Esophagus muscularis mucosa (tissue), 4 donors: ENCODE measurements around the gene JARID2. TPM values are rescaled to one million over a fixed set of nuclear protein-coding genes. Genes with fewer than 3 reads are reported as not detected.

Source experiments
- DNase-seq: peaks from one replicate; pipeline ENCODE4 v3.0.0-alpha.2; 2017; ENCODE audit errors: extremely low spot score
- H3K27ac ChIP-seq, 4 donors: fragments of 200-600 bp; sonication (generic); replicated peaks in 1 of 4; 1 replicate in 3 of 4; 2 replicates in 1 of 4; pipeline ENCODE4 v1.5.1; 2016 to 2019; ENCODE audit warnings: mild to moderate bottlenecking in 1 of 4
- H3K27me3 ChIP-seq, 4 donors: fragments of 200-600 bp; sonication (generic); one replicate each; pipeline versions ENCODE4 v1.5.1 to v1.6.0; 2016 to 2019
- H3K36me3 ChIP-seq, 4 donors: fragments of 200-600 bp; sonication (generic); one replicate each; pipeline ENCODE4 v1.5.1; 2016 to 2019
- H3K4me1 ChIP-seq, 4 donors: fragments of 200-600 bp; sonication (generic); one replicate each; pipeline ENCODE4 v1.5.1; 2016 to 2019
- H3K4me3 ChIP-seq, 4 donors: fragments of 200-600 bp; sonication (generic); 1 replicate in 2 of 4; 2 replicates in 2 of 4; pipeline ENCODE4 v1.5.1; 2016 to 2019; ENCODE audit warnings: mild to moderate bottlenecking in 4 of 4, moderate library complexity in 1 of 4
- H3K9me3 ChIP-seq, 4 donors: fragments of 200-600 bp; sonication (generic); 1 replicate in 3 of 4; 2 replicates in 1 of 4; pipeline ENCODE4 v1.5.1; 2016 to 2019
- EP300 ChIP-seq: sonication (generic); formaldehyde crosslinking; IDR thresholded peaks from one replicate; pipeline ENCODE4 v1.6.1; 2017; ENCODE audit warnings: antibody characterized with exemption
- POLR2A ChIP-seq: fragments of 450-650 bp; IDR thresholded peaks from one replicate; pipeline ENCODE4 v1.6.1; 2017; ENCODE audit warnings: antibody characterized with exemption, moderate library complexity, mild to moderate bottlenecking, low read depth
- POLR2AphosphoS5 ChIP-seq, 2 donors: sonication (generic); formaldehyde crosslinking; IDR thresholded peaks; one replicate each; pipeline ENCODE4 v1.6.1; 2017; ENCODE audit warnings: antibody characterized with exemption in 2 of 2
- WGBS: methylation state at CpG from one replicate; pipeline ENCODE4 v1.1.5; 2018; 5-methylcytosine and 5-hydroxymethylcytosine counted together
- intact Hi-C: fragments of 100-400 bp; cut with DNase I; formaldehyde crosslinking; loops from one replicate; pipeline ENCODE4 v1.15.1; 2023
- total RNA-seq, 4 donors: library from RNA; depleted of rRNA; stranded (reverse); fragments of >200 nt; gene quantifications; one replicate each; pipeline versions ENCODE4 v1.1.0 to v1.2.1, GENCODE V29; 2016
- TF ChIP-seq, protein P1 (sequence below), 3 experiments: fragments of 200-600 bp in 2 of 3; fragments of 450-650 bp in 1 of 3; sonication (generic) in 2 of 3; IDR thresholded peaks; one replicate each; pipeline ENCODE4 v1.5.1; 2017 to 2019; ENCODE audit warnings: antibody characterized with exemption in 3 of 3, mild to moderate bottlenecking in 2 of 3, moderate library complexity in 1 of 3

The JARID2 gene
- total RNA-seq, 4 donors from 2014 or later, result 5.8 to 10.4 (median 8.1) TPM

GRCh38 chr6:15344831-15345230 lies 99.0 kb downstream of the JARID2 start:
- H3K36me3 ChIP-seq, result no peaks in the 10 kb centered on the region
- no peak for DNase-seq
- TF ChIP-seq EP300 (no peak), POLR2AphosphoS5 (IDR thresholded peaks at IDR 0.05) (no peak), POLR2A (no peak)
- TF ChIP-seq, protein P1, sequence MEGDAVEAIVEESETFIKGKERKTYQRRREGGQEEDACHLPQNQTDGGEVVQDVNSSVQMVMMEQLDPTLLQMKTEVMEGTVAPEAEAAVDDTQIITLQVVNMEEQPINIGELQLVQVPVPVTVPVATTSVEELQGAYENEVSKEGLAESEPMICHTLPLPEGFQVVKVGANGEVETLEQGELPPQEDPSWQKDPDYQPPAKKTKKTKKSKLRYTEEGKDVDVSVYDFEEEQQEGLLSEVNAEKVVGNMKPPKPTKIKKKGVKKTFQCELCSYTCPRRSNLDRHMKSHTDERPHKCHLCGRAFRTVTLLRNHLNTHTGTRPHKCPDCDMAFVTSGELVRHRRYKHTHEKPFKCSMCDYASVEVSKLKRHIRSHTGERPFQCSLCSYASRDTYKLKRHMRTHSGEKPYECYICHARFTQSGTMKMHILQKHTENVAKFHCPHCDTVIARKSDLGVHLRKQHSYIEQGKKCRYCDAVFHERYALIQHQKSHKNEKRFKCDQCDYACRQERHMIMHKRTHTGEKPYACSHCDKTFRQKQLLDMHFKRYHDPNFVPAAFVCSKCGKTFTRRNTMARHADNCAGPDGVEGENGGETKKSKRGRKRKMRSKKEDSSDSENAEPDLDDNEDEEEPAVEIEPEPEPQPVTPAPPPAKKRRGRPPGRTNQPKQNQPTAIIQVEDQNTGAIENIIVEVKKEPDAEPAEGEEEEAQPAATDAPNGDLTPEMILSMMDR (IDR thresholded peaks at IDR 0.05), result no peak
- no peaks in the 10 kb centered on the region for H3K27me3 ChIP-seq
- H3K4me3 ChIP-seq, result no peak overlapping the region
- H3K9me3 ChIP-seq, result no peaks in the 10 kb centered on the region
- no peak overlapping the region for H3K27ac ChIP-seq
- WGBS, result 61% methylated on average over 2 of the region's 2 CpGs
- intact Hi-C loops, result no loop called here
- peaks cover 10 to 31% (median 25%) of the 10 kb centered on the region in 4 donors for H3K4me1 ChIP-seq

- H3K9me3 ChIP-seq, result no peaks in the 10 kb centered on the region
- H3K4me1 ChIP-seq, result peaks cover 12 to 32% (median 24%) of the 10 kb centered on the region in 4 donors
- no peak for DNase-seq
- 84% methylated on average over 5 of the region's 5 CpGs for WGBS
- no peak overlapping the region for H3K4me3 ChIP-seq
- no peaks in the 10 kb centered on the region for H3K27me3 ChIP-seq
- TF ChIP-seq POLR2A (no peak), EP300 (no peak), POLR2AphosphoS5 (IDR thresholded peaks at IDR 0.05) (no peak)
- TF ChIP-seq, protein P1 (IDR thresholded peaks at IDR 0.05), result no peak
- no peaks in the 10 kb centered on the region for H3K36me3 ChIP-seq
- H3K27ac ChIP-seq, result no peak overlapping the region
- intact Hi-C loops, result no loop called here
Measured at GRCh38 chr6:15346315-15346714, 100.4 kb downstream of the JARID2 start.

DNA sequence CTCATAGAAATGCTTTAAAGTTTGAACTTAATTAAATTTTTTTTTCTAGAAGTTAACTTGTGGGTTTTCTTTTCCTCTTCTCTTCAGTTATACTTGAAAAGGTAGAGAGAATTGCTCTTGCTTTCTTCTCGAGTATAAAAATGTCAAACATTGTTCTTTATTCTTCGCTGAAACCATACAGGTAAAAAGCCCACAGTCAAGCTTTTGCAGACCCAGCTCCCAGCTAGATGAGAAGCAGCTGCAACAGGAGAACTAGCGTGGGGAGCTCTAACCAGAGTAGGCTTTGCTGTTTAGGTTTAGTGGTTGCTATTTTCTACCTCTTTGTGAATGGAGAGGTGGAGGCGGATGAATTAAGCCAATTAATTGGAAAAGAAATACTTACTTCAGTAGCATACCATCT lies 102.7 kb downstream of the JARID2 start:
- no peaks in the 10 kb centered on the region for H3K36me3 ChIP-seq
- H3K4me3 ChIP-seq, result no peak overlapping the region
- TF ChIP-seq, protein P1 (IDR thresholded peaks at IDR 0.05), result no peak
- TF ChIP-seq EP300, result no peak
- no peak for TF ChIP-seq POLR2A
- TF ChIP-seq POLR2AphosphoS5 (IDR thresholded peaks at IDR 0.05), result no peak
- no peak for DNase-seq
- peaks cover 26 to 42% (median 37%) of the 10 kb centered on the region in 4 donors for H3K4me1 ChIP-seq
- WGBS, result 93% methylated on average over 4 of the region's 4 CpGs
- H3K9me3 ChIP-seq, result no peaks in the 10 kb centered on the region
- H3K27ac ChIP-seq, result no peak overlapping the region
- intact Hi-C loops, result no loop called here
- H3K27me3 ChIP-seq, result no peaks in the 10 kb centered on the region

DNA sequence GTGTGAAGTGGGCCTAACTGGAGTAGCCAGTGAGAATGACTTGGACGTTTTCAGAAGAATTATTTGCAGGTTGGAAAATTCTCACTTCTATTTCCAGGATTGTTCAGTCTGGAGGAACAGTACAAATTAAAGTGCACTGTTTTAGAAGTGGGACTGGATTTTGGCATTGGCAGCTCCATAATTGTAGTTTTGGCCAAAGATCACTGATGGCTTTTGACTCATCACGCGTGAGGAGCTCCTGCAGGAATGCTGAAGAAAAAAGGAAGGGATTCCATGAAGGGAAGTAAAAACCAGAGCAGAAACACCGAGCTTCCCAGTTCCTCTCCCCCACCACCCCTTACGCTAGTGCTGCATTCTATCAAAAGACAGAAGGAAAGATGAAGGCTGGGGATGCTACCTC lies 103.5 kb downstream of the JARID2 start:
- intact Hi-C loops, result no loop called here
- WGBS, result 80% methylated on average over 5 of the region's 5 CpGs
- Histone ChIP-seq H3K27me3 (no peaks in the 10 kb centered on the region), H3K27ac (no peak overlapping the region), H3K4me1 (peaks cover 24 to 35% (median 28%) of the 10 kb centered on the region in 4 donors), H3K36me3 (no peaks in the 10 kb centered on the region), H3K9me3 (no peaks in the 10 kb centered on the region), H3K4me3 (no peak overlapping the region)
- no peak for TF ChIP-seq EP300
- TF ChIP-seq POLR2A, result no peak
- TF ChIP-seq, protein P1 (IDR thresholded peaks at IDR 0.05), result no peak
- no peak for TF ChIP-seq POLR2AphosphoS5 (IDR thresholded peaks at IDR 0.05)
- no peak for DNase-seq

GRCh38 chr6:15350386-15351083 lies 104.7 kb downstream of the JARID2 start:
- H3K9me3 ChIP-seq, result no peaks in the 10 kb centered on the region
- no peaks in the 10 kb centered on the region for H3K27me3 ChIP-seq
- TF ChIP-seq POLR2AphosphoS5 (IDR thresholded peaks at IDR 0.05) (no peak), POLR2A (no peak), EP300 (no peak)
- TF ChIP-seq, protein P1 (IDR thresholded peaks at IDR 0.05), result no peak
- intact Hi-C loops, result loop anchor here (10.0 kb wide), 1 partner anchor 66 kb away; no protein-coding TSS in a partner anchor
- no peak overlapping the region for H3K27ac ChIP-seq
- peaks cover 21 to 32% (median 23%) of the 10 kb centered on the region in 4 donors for H3K4me1 ChIP-seq
- WGBS, result 82% methylated on average over 6 of the region's 6 CpGs
- no peak overlapping the region for H3K4me3 ChIP-seq
- no peak for DNase-seq
- no peaks in the 10 kb centered on the region for H3K36me3 ChIP-seq
